HG03175 (cell line): ENCODE data around the gene TOX3.

Source experiments
- ATAC-seq: cut with Tn5 transposase; IDR thresholded peaks from one replicate; pipeline ENCODE4 v1.9.1; 2021; ENCODE audit warnings: mild to moderate bottlenecking, moderate library complexity; ENCODE audit not compliant: unreplicated experiment

The TOX3 gene

GRCh38 chr16:52567193-52567592 lies 20.2 kb upstream of the TOX3 start:
- ATAC-seq = no peak

- no peak for ATAC-seq
Measured at GRCh38 chr16:52563767-52564611, 17.0 kb upstream of the TOX3 start.

- ATAC-seq = no peak
Measured at GRCh38 chr16:52562770-52563169, 15.8 kb upstream of the TOX3 start.

- no peak for ATAC-seq
Measured at GRCh38 chr16:52561910-52562741, 15.2 kb upstream of the TOX3 start.

GRCh38 chr16:52558448-52558847 lies 11.5 kb upstream of the TOX3 start:
- ATAC-seq = no peak

GRCh38 chr16:52557236-52557635 lies 10.3 kb upstream of the TOX3 start:
- no peak for ATAC-seq

- no peak for ATAC-seq
Measured at GRCh38 chr16:52556083-52556482, 9.1 kb upstream of the TOX3 start.

- no peak for ATAC-seq
Measured at GRCh38 chr16:52555572-52555971, 8.6 kb upstream of the TOX3 start.

GRCh38 chr16:52554334-52554733 lies 7.4 kb upstream of the TOX3 start:
- no peak for ATAC-seq

GRCh38 chr16:52553322-52553721 lies 6.4 kb upstream of the TOX3 start:
- ATAC-seq = no peak

- ATAC-seq = no peak
Measured at GRCh38 chr16:52552643-52553042, 5.7 kb upstream of the TOX3 start.

GRCh38 chr16:52549011-52549692 lies 2.2 kb upstream of the TOX3 start:
- no peak for ATAC-seq

GRCh38 chr16:52548261-52549010 lies 1.5 kb upstream of the TOX3 start:
- no peak for ATAC-seq

- ATAC-seq = no peak
Measured at GRCh38 chr16:52547834-52548215, 882 bp upstream of the TOX3 start.

- ATAC-seq = no peak
Measured at GRCh38 chr16:52546291-52547003, 496 bp downstream of the TOX3 start.

- ATAC-seq = no peak
Measured at GRCh38 chr16:52545898-52546266, 1.1 kb downstream of the TOX3 start.

- no peak for ATAC-seq
Measured at GRCh38 chr16:52545222-52545897, 1.6 kb downstream of the TOX3 start.

- no peak for ATAC-seq
Measured at GRCh38 chr16:52544703-52545102, 2.2 kb downstream of the TOX3 start.

- no peak for ATAC-seq
Measured at GRCh38 chr16:52543654-52544053, 3.3 kb downstream of the TOX3 start.

GRCh38 chr16:52540910-52541309 lies 6.0 kb downstream of the TOX3 start:
- ATAC-seq = no peak
